ENCODE data around the gene CDC37L1.

DNA sequence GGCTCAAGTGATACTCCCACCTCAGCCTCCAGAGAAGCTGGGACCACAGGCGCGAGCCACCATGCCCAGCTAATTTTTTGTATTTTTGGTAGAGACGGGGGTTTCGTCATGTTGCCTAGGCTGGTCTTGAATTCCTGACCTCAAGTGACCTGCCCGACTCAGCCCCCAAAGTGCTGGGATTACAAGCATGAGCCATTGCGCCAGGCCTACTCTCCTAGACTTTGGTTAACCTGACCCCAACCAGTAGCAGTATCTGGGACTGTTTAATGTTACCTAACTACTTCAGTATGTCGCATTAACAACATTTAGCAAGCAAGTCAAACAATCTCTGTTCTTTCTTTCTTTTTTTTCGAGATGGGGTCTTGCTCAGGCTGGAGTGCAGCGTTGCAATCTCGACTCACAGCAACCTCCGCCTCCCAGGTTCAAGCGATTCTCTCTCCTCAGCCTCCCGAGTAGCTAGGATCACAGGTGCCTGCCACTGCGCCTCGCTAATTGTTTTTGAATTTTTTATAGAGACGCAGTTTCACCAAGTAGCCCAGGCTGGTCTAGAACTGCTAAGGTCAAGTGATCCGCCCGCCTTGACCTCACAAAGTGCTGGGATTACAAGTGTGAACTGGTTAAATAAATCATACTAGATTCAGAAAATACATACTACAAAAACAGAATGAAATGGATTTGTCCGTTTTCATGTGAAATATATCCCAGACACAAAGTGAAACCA lies 59.7 kb downstream of the CDC37L1 start:
- TF ChIP-seq, protein P1, sequence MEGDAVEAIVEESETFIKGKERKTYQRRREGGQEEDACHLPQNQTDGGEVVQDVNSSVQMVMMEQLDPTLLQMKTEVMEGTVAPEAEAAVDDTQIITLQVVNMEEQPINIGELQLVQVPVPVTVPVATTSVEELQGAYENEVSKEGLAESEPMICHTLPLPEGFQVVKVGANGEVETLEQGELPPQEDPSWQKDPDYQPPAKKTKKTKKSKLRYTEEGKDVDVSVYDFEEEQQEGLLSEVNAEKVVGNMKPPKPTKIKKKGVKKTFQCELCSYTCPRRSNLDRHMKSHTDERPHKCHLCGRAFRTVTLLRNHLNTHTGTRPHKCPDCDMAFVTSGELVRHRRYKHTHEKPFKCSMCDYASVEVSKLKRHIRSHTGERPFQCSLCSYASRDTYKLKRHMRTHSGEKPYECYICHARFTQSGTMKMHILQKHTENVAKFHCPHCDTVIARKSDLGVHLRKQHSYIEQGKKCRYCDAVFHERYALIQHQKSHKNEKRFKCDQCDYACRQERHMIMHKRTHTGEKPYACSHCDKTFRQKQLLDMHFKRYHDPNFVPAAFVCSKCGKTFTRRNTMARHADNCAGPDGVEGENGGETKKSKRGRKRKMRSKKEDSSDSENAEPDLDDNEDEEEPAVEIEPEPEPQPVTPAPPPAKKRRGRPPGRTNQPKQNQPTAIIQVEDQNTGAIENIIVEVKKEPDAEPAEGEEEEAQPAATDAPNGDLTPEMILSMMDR (IDR thresholded peaks at IDR 0.05) = no peak
- TF ChIP-seq POLR2A (IDR thresholded peaks at IDR 0.05) = no peak
